Nephron progenitor cell (in vitro differentiated cells): ENCODE results near the gene CREBL2.
"Not testable (repeated sequence)": the region's sequence is repeated elsewhere in the genome, so short reads cannot be mapped to it uniquely, and the experiment has no call there.

Source experiments
- DNase-seq: peaks from one replicate; pipeline ENCODE4 v3.0.0; 2021
- H3K27ac Mint-ChIP-seq: 2 replicates; pipeline ENCODE4 v1.8.0; 2021; ENCODE audit warnings: mild to moderate bottlenecking, moderate library complexity, mixed read lengths
- H3K27me3 Mint-ChIP-seq: 2 replicates; pipeline ENCODE4 v1.8.0; 2021; ENCODE audit warnings: mild to moderate bottlenecking, low read depth, mixed read lengths; ENCODE audit not compliant: poor library complexity
- H3K36me3 Mint-ChIP-seq: 2 replicates; pipeline ENCODE4 v1.8.0; 2021; ENCODE audit warnings: low read depth, mixed read lengths
- H3K4me1 Mint-ChIP-seq: 2 replicates; pipeline ENCODE4 v1.8.0; 2021; ENCODE audit warnings: mixed read lengths
- H3K4me3 Mint-ChIP-seq: 2 replicates; pipeline ENCODE4 v1.8.0; 2021; ENCODE audit warnings: mild to moderate bottlenecking, moderate library complexity, mixed read lengths
- H3K9me3 Mint-ChIP-seq: 2 replicates; pipeline ENCODE4 v1.8.0; 2021; ENCODE audit warnings: mild to moderate bottlenecking, moderate library complexity, mixed read lengths
- TF ChIP-seq, protein P1 (sequence below): fragments of 200-600 bp; sonication (generic); IDR thresholded peaks from 2 replicates; pipeline ENCODE4 v1.5.0; 2021; ENCODE audit warnings: antibody characterized with exemption

Gene CREBL2

DNA sequence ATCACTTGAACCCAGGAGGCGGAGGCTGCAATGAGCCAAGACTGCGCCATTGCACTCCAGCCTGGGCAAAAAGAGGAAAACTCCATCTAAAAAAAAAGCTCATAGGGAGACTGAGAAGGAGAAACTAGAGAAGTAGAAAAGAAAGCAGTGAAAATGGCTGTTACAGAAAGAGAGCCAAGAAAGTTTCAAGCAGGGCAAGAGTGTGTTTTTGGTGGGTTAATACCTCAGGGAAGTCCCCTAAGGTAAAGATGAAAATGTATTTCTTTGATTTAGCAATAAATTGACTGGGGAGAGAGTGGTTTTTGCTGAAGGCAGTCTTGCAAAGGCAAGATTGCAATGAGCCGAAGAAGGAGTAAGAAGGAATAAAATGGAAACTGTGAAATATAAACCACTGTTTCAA lies 39.0 kb upstream of the CREBL2 start:
- no peak overlapping the region for H3K4me3 Mint-ChIP-seq
- TF ChIP-seq, protein P1, sequence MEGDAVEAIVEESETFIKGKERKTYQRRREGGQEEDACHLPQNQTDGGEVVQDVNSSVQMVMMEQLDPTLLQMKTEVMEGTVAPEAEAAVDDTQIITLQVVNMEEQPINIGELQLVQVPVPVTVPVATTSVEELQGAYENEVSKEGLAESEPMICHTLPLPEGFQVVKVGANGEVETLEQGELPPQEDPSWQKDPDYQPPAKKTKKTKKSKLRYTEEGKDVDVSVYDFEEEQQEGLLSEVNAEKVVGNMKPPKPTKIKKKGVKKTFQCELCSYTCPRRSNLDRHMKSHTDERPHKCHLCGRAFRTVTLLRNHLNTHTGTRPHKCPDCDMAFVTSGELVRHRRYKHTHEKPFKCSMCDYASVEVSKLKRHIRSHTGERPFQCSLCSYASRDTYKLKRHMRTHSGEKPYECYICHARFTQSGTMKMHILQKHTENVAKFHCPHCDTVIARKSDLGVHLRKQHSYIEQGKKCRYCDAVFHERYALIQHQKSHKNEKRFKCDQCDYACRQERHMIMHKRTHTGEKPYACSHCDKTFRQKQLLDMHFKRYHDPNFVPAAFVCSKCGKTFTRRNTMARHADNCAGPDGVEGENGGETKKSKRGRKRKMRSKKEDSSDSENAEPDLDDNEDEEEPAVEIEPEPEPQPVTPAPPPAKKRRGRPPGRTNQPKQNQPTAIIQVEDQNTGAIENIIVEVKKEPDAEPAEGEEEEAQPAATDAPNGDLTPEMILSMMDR: no peak
- H3K36me3 Mint-ChIP-seq: no peaks in the 10 kb centered on the region
- H3K27me3 Mint-ChIP-seq: peaks cover 6% of the 10 kb centered on the region
- H3K4me1 Mint-ChIP-seq: no peaks in the 10 kb centered on the region
- DNase-seq: no peak
- H3K27ac Mint-ChIP-seq: no peak overlapping the region
- H3K9me3 Mint-ChIP-seq: peaks cover 1% of the 10 kb centered on the region

DNA sequence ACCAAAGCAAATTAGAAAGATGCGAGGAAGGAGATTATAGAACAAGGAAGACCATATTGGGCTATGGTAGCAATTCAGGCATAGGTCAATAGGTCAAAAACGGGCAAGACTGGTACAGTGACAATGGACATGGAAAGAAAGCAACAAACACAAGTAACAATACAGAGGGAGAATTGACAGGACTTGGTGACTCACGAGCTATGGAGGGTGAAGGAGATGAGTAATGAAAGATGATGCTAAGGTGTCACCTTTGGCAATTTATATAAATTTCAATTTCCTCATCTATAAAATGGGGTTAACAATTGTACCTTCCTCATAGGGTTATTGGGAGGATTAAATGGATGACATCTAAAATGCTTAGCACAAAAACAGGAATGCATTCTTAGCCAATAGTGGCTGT lies 33.9 kb upstream of the CREBL2 start:
- Mint-ChIP-seq H3K4me1 (peaks cover 2% of the 10 kb centered on the region), H3K4me3 (no peak overlapping the region), H3K27me3 (peaks cover 3% of the 10 kb centered on the region), H3K36me3 (no peaks in the 10 kb centered on the region), H3K27ac (no peak overlapping the region), H3K9me3 (no peaks in the 10 kb centered on the region)
- TF ChIP-seq, protein P1: no peak
- no peak for DNase-seq

DNA sequence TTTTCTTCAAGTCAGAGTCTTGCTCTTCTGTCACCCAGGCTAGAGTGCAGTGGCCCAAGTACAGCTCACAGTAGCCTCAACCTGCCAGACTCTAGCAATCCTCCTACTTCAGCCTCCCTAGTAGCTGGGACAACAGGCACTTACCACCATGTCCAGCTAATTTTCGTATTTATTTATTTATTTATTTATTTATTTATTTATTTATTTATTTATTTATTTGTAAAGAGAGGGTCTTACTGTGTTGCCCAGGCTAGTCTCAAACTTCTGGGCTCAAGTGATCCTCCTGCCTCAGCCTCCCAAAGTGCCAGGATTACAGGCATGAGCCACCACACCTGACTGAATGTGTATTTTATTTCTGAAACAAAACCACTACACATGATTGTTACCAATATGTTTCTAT lies 31.0 kb upstream of the CREBL2 start:
- not testable (repeated sequence) for H3K4me3 Mint-ChIP-seq, H3K27ac Mint-ChIP-seq, H3K36me3 Mint-ChIP-seq, DNase-seq, H3K27me3 Mint-ChIP-seq, H3K4me1 Mint-ChIP-seq, H3K9me3 Mint-ChIP-seq

DNA sequence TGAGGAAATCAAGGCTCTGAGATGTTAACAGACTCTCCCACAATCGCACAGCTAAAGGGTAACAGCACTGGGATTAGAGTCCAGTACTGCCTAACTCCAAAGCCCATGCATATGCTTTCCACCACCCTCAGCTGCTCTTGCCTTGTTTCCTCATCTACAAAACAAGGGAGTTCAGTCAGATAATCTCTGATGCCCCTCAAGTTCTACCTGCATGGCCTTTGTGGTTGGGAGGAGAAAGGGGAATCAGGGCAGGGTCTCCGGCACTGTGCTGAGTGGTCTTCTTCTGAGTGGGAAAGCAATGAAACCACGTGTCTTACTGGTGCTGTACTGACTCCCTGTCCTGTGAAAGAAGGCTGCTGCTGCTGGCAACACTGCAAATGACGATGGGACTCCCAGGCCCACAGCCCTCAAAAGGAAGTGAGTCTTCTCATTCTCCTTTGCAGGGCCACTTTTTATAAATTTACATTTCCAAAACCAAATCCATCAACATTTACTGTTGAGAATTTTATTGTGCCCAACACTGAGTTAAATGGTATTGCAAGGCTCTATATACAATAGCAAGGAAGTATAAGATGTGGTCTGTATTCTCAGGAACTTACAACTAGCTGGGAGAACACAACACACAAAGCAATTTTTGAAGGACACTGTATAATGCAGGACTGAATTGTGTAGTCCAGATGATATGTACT lies 29.3 kb upstream of the CREBL2 start:
- Mint-ChIP-seq H3K36me3 (no peaks in the 10 kb centered on the region), H3K27me3 (peaks cover 7% of the 10 kb centered on the region), H3K4me1 (peaks cover 6% of the 10 kb centered on the region), H3K9me3 (no peaks in the 10 kb centered on the region), H3K27ac (no peak overlapping the region), H3K4me3 (no peak overlapping the region)
- DNase-seq: no peak
- TF ChIP-seq, protein P1: no peak

DNA sequence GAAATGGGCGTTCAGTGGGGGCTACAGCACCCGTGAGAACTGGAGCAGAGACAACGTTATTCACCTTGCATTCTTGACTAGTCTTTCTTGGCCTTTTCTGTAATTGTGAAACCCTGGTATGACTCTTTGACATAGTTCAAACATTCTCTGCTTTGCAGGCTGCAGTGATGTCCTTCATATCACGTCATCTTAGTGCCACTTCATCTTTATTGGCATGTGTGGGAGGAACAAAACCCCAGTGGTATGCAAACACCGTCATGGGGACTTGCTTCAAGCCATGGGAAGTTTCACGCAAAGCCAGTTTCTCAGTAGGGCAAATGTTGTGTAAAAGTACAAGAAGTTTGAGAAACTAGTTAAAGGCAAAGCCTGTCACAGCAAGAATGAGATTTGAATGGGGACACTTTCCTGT lies 28.8 kb upstream of the CREBL2 start:
- H3K4me1 Mint-ChIP-seq: peaks cover 6% of the 10 kb centered on the region
- H3K27ac Mint-ChIP-seq: no peak overlapping the region
- no peaks in the 10 kb centered on the region for H3K36me3 Mint-ChIP-seq

DNA sequence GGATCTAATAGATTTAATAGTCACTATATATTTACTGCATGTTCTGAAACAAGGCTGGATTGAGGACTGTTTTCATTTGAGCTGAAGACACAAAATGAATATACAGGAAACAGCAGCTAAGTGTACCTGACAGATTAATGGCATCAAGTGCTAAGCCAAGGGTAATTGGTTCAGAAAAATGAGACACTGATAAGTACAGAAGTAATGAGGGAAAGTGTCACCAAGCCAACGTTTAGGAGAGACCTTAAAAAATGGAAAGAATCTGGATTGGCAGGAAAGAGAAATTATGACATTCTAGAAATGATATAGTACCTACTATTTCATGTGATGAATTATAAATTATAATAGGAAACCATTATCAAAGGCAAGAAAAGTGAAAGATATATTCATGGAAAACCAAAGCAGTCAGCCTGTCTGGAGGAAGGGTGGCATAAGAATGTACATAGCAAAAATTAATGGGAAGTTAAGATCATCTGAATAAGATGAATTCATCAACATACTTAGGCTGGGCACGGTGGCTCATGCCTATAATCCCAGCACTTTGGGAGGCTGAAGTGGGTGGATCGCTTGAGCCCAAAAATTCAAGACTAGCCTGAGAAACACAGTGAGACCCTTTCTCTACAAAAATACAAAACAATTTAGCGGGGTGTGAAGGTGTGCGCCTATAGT lies 28.0 kb upstream of the CREBL2 start:
- H3K27me3 Mint-ChIP-seq: peaks cover 9% of the 10 kb centered on the region
- no peak overlapping the region for H3K4me3 Mint-ChIP-seq
- H3K27ac Mint-ChIP-seq: no peak overlapping the region
- TF ChIP-seq, protein P1: no peak
- no peak for DNase-seq
- H3K9me3 Mint-ChIP-seq: no peaks in the 10 kb centered on the region
- peaks cover 6% of the 10 kb centered on the region for H3K4me1 Mint-ChIP-seq
- H3K36me3 Mint-ChIP-seq: no peaks in the 10 kb centered on the region

More for the DNA sequence above, 28.8 kb upstream of the CREBL2 start:
- no peak for DNase-seq
- H3K9me3 Mint-ChIP-seq: no peaks in the 10 kb centered on the region
- TF ChIP-seq, protein P1: no peak
- peaks cover 7% of the 10 kb centered on the region for H3K27me3 Mint-ChIP-seq
- H3K4me3 Mint-ChIP-seq: no peak overlapping the region
